ENCODE data around the gene NFIB. TPM values are rescaled to one million over a fixed set of nuclear protein-coding genes. Genes with fewer than 3 reads are reported as not detected.

The NFIB gene
- total RNA-seq, 1 donor from 2014 or later: 0.30 TPM

DNA sequence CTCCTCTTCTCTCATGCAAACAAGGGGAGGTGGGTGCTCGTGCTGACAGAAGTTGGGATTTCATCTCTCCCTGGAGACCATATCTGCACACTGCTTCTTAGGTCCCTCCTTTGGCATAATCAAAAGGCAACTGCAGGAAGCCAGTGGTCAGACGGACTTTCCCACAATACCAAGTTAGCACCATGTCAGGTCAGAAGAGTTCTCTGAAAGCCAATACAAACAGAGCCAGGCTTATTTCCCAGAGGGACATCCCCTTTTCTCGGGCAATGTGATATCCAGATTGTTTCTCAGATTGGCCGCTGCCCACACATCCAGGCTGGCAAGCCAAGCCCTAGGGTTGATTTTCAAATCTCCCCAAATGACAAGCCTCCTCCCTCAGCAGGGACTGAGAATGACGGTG lies 241.1 kb downstream of the NFIB start:
- Mint-ChIP-seq H3K27me3 (ENCODE audit: insufficient read depth, low read depth) (peaks cover 2% of the 10 kb centered on the region), H3K36me3 (no peaks in the 10 kb centered on the region), H3K4me3 (no peak overlapping the region), H3K4me1 (no peaks in the 10 kb centered on the region), H3K9me3 (no peaks in the 10 kb centered on the region), H3K27ac (no peak overlapping the region)
- no peaks in the 10 kb centered on the region for H3K79me2 ChIP-seq (ENCODE audit: low read depth)
- H3K27ac ChIP-seq: no peak overlapping the region
- H3K4me1 ChIP-seq: no peaks in the 10 kb centered on the region
- H3K36me3 ChIP-seq: no peaks in the 10 kb centered on the region
- no peak overlapping the region for H3K4me2 ChIP-seq
- TF ChIP-seq, protein P1, sequence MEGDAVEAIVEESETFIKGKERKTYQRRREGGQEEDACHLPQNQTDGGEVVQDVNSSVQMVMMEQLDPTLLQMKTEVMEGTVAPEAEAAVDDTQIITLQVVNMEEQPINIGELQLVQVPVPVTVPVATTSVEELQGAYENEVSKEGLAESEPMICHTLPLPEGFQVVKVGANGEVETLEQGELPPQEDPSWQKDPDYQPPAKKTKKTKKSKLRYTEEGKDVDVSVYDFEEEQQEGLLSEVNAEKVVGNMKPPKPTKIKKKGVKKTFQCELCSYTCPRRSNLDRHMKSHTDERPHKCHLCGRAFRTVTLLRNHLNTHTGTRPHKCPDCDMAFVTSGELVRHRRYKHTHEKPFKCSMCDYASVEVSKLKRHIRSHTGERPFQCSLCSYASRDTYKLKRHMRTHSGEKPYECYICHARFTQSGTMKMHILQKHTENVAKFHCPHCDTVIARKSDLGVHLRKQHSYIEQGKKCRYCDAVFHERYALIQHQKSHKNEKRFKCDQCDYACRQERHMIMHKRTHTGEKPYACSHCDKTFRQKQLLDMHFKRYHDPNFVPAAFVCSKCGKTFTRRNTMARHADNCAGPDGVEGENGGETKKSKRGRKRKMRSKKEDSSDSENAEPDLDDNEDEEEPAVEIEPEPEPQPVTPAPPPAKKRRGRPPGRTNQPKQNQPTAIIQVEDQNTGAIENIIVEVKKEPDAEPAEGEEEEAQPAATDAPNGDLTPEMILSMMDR (IDR thresholded peaks at IDR 0.05): no peak
- TF ChIP-seq EZH2 (IDR thresholded peaks at IDR 0.05): no peak
- TF ChIP-seq EZH2phosphoT487 (IDR thresholded peaks at IDR 0.05): no peak
- no peak for DNase-seq (ENCODE audit: low spot score)
- no peaks in the 10 kb centered on the region for H4K20me1 ChIP-seq (ENCODE audit: low read depth)
- H3K4me3 ChIP-seq: no peak overlapping the region
- no peak overlapping the region for H3K9ac ChIP-seq
- H2AFZ ChIP-seq (replicated peaks): no peak overlapping the region
- no peaks in the 10 kb centered on the region for H3F3A ChIP-seq (ENCODE audit: low read depth)
- H3K9me3 ChIP-seq (ENCODE audit: low read depth): no peaks in the 10 kb centered on the region
- no peaks in the 10 kb centered on the region for H3K27me3 ChIP-seq

DNA sequence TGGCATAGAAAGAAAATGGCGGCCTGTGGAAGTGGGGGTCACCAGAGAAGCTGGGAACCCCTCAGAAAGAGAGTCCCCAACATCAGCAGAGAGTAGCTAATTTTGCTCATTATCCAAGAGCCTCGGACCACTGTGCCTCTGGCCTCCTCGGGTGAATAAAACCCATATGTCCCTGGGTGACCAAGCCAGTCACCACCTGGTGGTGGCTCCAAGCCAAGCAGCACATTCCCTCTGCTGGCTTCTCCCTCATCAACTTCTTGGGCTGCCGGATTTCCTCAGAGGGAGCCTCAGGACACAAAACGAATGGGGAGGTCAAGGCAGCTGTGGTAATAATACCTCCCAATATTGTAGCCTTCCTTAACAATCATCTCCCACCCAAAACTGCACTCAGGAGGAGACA lies 242.5 kb downstream of the NFIB start:
- H3K27me3 ChIP-seq: no peaks in the 10 kb centered on the region
- H3K4me3 ChIP-seq: no peak overlapping the region
- Mint-ChIP-seq H3K4me3 (no peak overlapping the region), H3K4me1 (no peaks in the 10 kb centered on the region), H3K36me3 (no peaks in the 10 kb centered on the region), H3K27ac (no peak overlapping the region), H3K9me3 (no peaks in the 10 kb centered on the region), H3K27me3 (ENCODE audit: insufficient read depth, low read depth) (peaks cover 2% of the 10 kb centered on the region)
- H3K9me3 ChIP-seq (ENCODE audit: low read depth): no peaks in the 10 kb centered on the region
- H3F3A ChIP-seq (ENCODE audit: low read depth): no peaks in the 10 kb centered on the region
- TF ChIP-seq EZH2 (IDR thresholded peaks at IDR 0.05): no peak
- TF ChIP-seq, protein P1 (IDR thresholded peaks at IDR 0.05): peak; percentile 10
- no peaks in the 10 kb centered on the region for H3K4me1 ChIP-seq
- no peaks in the 10 kb centered on the region for H3K79me2 ChIP-seq (ENCODE audit: low read depth)
- H4K20me1 ChIP-seq (ENCODE audit: low read depth): no peaks in the 10 kb centered on the region
- H3K4me2 ChIP-seq: no peak overlapping the region
- DNase-seq (ENCODE audit: low spot score): no peak
- no peak overlapping the region for H3K27ac ChIP-seq
- no peak overlapping the region for H3K9ac ChIP-seq
- H2AFZ ChIP-seq (replicated peaks): no peak overlapping the region
- no peaks in the 10 kb centered on the region for H3K36me3 ChIP-seq

DNA sequence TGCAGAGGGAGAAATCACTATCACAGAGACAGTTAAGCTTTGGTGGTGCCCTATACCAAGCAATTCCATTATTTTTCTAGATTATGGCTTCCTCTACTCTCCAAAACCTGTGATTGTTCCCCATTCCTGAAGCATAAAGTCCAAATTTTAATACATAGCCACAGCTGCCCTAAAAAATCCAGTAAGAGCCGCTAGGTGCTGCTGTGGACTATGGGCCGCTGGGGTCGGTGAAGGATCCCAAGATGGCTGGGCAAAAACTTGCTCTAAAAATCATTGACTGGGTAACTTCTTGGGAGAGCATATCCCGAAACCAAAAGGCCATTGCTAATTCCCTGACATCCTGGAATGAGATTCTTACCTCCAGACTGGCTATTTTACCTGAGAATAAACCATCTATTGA lies 245.3 kb downstream of the NFIB start:
- Mint-ChIP-seq H3K27ac (no peak overlapping the region), H3K4me1 (no peaks in the 10 kb centered on the region), H3K4me3 (no peak overlapping the region), H3K27me3 (ENCODE audit: insufficient read depth, low read depth) (no peaks in the 10 kb centered on the region), H3K36me3 (no peaks in the 10 kb centered on the region), H3K9me3 (no peaks in the 10 kb centered on the region)
- Histone ChIP-seq H3K4me1 (no peaks in the 10 kb centered on the region), H3K79me2 (ENCODE audit: low read depth) (no peaks in the 10 kb centered on the region), H3K9ac (no peak overlapping the region), H3K4me3 (no peak overlapping the region), H4K20me1 (ENCODE audit: low read depth) (no peaks in the 10 kb centered on the region), H3K36me3 (no peaks in the 10 kb centered on the region), H3K27me3 (no peaks in the 10 kb centered on the region), H3K27ac (no peak overlapping the region), H3K4me2 (no peak overlapping the region), H2AFZ (replicated peaks) (no peak overlapping the region), H3F3A (ENCODE audit: low read depth) (no peaks in the 10 kb centered on the region), H3K9me3 (ENCODE audit: low read depth) (no peaks in the 10 kb centered on the region)
- TF ChIP-seq EZH2 (IDR thresholded peaks at IDR 0.05) (no peak), EZH2phosphoT487 (IDR thresholded peaks at IDR 0.05) (no peak)
- TF ChIP-seq, protein P1 (IDR thresholded peaks at IDR 0.05): no peak
- DNase-seq (ENCODE audit: low spot score): no peak

DNA sequence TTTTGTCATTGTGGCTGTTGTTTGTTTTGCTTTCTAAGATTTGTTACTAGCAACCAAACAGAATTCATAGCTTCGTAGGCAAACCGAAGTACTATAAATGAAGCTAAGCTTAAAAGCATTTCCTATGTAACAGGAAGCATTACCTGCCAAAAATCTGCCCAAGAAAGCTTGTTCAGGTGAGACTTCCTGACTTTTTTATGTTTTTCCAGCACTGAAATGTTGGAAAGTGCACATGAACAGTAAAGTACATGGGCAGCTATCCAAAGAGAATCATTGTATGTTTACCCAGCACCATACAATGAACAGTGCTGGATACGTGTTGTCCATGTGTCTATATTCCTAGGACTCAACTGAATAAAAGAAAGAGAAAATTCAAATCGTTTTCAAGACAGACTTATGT lies 247.1 kb downstream of the NFIB start:
- H3K4me3 Mint-ChIP-seq: no peak overlapping the region

More for the DNA sequence above, 247.1 kb downstream of the NFIB start:
- Histone ChIP-seq H3K36me3 (no peaks in the 10 kb centered on the region), H3K4me2 (no peak overlapping the region), H3F3A (ENCODE audit: low read depth) (no peaks in the 10 kb centered on the region), H3K4me1 (no peaks in the 10 kb centered on the region), H2AFZ (replicated peaks) (no peak overlapping the region), H3K4me3 (no peak overlapping the region), H3K79me2 (ENCODE audit: low read depth) (no peaks in the 10 kb centered on the region), H3K9me3 (ENCODE audit: low read depth) (no peaks in the 10 kb centered on the region), H3K27me3 (no peaks in the 10 kb centered on the region), H3K27ac (no peak overlapping the region), H3K9ac (no peak overlapping the region), H4K20me1 (ENCODE audit: low read depth) (no peaks in the 10 kb centered on the region)
- no peaks in the 10 kb centered on the region for H3K4me1 Mint-ChIP-seq
- peaks cover 2% of the 10 kb centered on the region for H3K27me3 Mint-ChIP-seq (ENCODE audit: insufficient read depth, low read depth)
- TF ChIP-seq EZH2 (IDR thresholded peaks at IDR 0.05) (no peak), EZH2phosphoT487 (IDR thresholded peaks at IDR 0.05) (no peak)
- TF ChIP-seq, protein P1 (IDR thresholded peaks at IDR 0.05): no peak
- no peak for DNase-seq (ENCODE audit: low spot score)
- H3K36me3 Mint-ChIP-seq: no peaks in the 10 kb centered on the region
- H3K9me3 Mint-ChIP-seq: no peaks in the 10 kb centered on the region
- no peak overlapping the region for H3K27ac Mint-ChIP-seq
